Measurements from ENCODE around the gene PRCP.
A peak's percentile ranks its signal among the peaks of the same experiment; 100 is the strongest.
"Not testable (repeated sequence)": the region's sequence is repeated elsewhere in the genome, so short reads cannot be mapped to it uniquely, and the experiment has no call there.

PRCP gene

DNA sequence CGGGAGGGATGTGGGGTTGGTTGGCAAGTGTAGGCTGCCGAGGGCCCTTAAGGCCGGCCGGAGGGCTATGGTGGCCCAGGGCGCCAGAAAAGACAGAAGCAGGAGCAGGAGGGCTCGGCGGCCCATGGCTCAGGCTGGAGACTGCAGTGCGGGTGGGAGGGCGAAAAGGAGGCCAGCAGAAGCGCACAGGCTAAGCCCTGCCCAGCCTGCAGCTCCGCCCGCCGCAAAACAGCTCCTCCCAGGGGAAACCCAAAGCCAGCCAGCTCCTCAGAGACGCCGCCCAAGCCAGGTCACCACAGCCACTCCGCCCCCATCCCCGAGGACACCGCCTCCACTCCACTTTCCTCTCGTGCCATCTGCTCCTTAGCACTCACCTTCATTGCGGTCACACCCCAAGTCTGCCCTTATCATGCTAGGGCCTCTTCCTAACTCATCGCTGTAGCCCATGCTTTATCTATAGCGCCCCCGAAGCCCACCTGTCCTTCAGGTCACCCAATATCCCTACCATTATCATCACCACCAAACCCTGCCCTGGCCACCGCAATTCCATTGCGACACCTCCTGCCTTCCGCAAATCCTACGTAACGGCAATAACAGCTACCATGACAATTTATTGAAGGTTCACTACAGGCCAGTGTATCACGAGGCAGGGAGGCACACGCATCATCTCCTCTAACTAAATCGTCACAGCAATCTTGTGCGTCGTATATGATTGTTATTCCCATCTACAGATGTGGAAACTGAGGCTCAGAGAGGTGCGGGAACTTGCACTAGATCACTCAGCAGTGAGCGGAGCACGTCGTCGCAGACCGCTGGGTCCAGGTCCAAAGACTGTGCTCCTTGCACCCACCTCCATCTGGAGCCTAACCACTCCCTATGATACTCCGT lies at the start of gene PRCP:
Gene PRCP, minus strand, starts transcription at position 154 of the 888 bp plus-strand sequence. Its CDS starts 28 bp downstream, at position 126.
- peak; percentile 92 for DNase-seq

DNA sequence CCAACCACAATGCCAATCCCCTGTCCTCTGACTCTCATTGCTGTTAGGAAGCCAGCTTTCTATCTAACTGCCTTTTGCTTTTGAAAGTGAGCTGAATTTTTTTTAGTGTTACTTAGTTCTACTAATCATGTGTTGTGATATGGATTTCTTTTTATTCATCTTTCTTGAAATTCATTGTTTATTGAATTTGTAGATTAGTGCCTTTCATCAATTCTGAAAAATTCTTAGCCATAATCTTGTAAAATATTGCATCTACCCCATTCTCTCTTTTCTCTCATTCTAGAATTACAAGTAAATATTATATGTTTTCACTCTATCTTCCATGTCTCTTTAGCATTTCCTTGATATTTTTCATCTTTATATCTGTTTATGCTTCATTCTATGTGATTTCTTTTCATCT lies 49.1 kb upstream of the PRCP start:
- no peak for DNase-seq

GRCh38 chr11:82945682-82946081 lies 45.5 kb upstream of the PRCP start:
- no peak for DNase-seq

GRCh38 chr11:82945041-82945440 lies 44.8 kb upstream of the PRCP start:
- DNase-seq = not testable (repeated sequence)

- DNase-seq = no peak
Measured at GRCh38 chr11:82944198-82944597, 44.0 kb upstream of the PRCP start.

GRCh38 chr11:82943430-82943829 lies 43.2 kb upstream of the PRCP start:
- DNase-seq = not testable (repeated sequence)

- no peak for DNase-seq
Measured at GRCh38 chr11:82942376-82942775, 42.1 kb upstream of the PRCP start.

- no peak for DNase-seq
Measured at GRCh38 chr11:82939456-82939855, 39.2 kb upstream of the PRCP start.

- DNase-seq = no peak
Measured at GRCh38 chr11:82937554-82937953, 37.3 kb upstream of the PRCP start.

- DNase-seq = no peak
Measured at GRCh38 chr11:82936261-82936660, 36.0 kb upstream of the PRCP start.

- DNase-seq = no peak
Measured at GRCh38 chr11:82932564-82932963, 32.3 kb upstream of the PRCP start.

DNA sequence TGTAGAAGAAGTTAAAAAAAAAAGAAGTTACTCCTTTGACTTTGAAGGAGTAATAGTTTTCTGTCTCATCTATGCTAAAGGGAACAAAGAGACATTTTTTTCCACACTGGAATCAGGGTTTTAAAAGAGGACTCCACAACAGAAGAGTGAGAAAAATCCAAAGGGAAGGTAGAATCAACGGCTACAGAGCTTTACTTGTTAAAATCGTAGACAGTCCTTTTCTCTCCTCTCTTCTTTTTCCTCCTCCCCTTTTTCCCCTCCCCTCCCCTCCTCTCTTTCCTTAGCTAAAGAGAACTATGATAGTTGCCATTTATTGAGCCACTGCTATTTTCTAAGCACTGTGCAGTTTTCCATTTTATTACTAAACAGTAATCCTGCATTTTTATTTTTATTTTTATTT lies 30.5 kb upstream of the PRCP start:
- no peak for DNase-seq

DNA sequence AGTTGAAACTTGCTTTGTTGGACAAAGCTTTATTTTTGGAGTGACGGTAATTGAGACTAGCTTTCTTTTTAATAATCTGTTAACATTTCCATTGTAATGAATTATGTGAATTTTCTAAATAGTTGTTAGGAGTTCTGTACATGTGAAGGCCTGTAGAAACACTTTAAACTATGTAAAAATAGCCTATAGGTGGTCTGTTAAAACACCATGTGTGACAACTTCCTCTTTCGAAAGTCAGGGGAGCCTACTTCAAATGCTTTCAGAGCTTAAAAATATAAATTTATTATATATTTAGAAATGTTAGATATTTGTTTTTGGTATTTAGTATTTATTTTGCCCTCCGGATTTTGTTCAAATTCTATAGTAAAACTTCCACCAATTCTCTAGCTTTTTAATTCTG lies 30.0 kb upstream of the PRCP start:
- no peak for DNase-seq

DNA sequence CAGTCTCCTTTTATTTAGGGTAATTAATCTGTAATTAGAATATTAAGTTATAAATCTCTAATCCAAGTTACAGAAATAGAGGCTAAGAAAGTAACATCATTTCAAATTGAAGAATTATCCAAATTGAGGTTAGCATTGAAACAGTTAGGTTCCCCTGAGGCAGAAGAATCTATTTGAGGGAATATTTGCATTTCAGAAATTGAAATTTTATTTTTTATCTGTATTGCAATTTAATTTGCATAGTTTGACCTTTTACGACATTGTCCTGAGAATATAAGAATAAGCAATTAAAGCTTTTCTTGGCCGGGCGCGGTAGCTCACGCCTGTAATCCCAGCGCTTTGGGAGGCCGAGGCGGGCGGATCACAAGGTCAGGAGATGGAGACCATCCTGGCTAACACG lies 28.9 kb upstream of the PRCP start:
- DNase-seq = no peak

DNA sequence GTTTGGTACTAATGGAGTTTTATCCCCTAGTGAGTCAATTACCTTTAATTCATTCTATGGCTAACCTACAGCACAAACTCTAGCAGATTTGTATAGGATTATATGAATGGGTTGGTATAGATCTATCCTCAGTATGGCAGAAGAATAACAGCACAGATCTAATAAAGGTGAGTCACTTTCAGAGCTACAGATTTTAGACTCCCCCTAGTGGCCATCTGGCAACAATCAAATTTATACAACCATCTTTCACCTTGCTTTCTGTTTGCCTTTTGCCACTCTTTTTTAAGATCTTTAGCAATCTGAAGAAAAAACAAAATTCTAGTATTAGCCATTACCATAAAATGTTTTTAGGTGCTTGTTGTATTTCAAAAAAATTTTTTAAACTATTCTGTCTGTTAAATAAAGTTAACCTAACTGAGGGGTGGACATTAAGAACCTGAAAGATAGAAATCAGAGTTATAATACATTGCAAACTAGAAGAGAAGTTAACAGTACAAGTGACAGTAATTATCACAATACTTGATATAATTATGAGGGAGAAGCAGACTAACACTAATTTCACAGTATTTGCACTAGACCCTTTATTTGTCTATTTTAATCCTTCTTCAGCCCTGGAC lies 27.1 kb upstream of the PRCP start:
- DNase-seq = peak; percentile 80

GRCh38 chr11:82924522-82925224 lies 24.4 kb upstream of the PRCP start:
- no peak for DNase-seq

- not testable (repeated sequence) for DNase-seq
Measured at GRCh38 chr11:82922396-82923173, 22.4 kb upstream of the PRCP start.

DNA sequence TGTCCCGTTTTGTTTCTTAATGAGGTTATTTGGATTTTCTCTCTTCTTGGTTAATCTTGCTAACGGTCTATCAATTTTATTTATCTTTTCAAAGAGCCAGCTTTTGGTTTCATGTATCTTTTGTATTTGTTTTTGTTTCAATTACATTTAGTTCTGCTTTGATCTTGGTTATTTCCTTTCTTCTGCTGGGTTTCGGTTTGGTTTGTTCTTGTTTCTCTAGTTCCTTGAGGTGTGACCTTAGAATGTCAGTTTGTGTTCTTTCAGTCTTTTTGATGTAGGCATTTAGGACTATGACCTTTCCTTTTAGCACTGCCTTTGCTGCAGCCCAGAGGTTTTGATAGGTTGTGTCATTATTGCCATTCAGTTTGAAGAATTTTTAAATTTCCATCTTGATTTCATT lies 20.0 kb upstream of the PRCP start:
- peak; percentile 43 for DNase-seq

DNA sequence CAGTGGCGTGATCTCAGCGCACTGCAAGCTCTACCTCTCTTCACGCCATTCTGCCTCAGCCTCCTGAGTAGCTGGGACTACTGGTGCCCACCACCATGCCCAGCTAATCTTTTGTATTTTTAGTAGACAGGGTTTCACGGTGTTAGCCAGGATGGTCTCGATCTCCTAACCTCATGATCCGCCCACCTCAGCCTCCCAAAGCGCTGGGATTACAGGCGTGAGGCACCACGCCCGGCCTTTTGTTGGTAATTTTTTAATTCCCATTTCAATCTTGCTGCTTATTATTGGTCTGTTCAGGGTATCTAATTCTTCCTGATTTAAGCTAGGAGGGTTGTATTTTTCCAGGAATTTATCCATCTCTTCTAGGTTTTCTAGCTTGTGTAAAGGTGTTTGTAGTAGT lies 19.6 kb upstream of the PRCP start:
- DNase-seq = not testable (repeated sequence)

DNA sequence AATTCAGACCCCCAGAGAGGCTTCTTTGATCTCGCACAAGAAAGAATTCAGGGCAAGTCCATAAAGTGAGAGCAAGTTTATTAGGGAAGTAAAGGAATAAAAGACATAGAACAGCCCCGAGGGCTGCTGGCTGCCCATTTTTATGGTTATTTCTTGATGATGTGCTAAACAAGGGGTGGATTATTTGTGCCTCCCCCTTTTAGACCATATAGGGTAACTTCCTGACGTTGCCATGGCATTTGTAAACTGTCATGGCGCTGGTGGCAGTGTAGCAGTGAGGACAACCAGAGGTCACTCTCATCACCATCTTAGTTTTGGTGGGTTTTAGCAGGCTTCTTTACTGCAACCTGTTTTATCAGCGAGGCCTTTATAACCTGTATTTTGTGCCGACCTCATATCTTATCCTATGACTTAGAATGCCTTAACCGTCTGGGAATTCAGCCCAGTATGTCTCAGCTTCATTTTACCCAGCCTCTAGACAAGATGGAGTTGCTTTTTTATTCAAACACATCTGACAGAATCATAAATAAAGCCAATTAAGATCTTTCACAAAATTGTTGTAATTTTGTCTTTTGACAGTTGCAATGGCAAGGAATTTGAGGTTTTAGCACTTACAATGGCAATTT lies 8.9 kb upstream of the PRCP start:
- DNase-seq = no peak

- DNase-seq = no peak
Measured at GRCh38 chr11:82908311-82908710, 8.1 kb upstream of the PRCP start.

DNA sequence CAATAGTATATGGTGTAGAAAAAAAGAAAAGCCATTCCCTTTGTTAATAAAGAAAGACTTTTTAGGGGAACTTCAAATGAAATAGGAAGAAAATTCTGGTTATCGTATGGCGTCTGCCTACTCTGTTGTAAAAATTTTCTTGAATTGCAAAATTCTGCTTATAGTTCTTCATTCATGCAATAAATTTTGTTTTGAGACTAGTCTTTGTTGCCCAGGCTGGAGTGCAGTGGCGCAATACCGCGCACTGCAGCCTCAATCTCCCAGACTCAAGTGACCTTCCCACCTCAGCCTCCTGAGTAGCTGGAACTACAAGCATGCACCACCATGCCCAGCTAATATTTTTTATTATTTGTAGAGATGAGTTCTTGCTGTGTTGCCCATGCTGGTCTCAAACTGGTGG lies 7.1 kb upstream of the PRCP start:
- DNase-seq = no peak
